ENCODE measurements around the gene BCAS1. TPM values are rescaled to one million over a fixed set of nuclear protein-coding genes. Genes with fewer than 3 reads are reported as not detected.

The BCAS1 gene
- total RNA-seq, 1 experiment from 2014 or later: 0.17 TPM

DNA sequence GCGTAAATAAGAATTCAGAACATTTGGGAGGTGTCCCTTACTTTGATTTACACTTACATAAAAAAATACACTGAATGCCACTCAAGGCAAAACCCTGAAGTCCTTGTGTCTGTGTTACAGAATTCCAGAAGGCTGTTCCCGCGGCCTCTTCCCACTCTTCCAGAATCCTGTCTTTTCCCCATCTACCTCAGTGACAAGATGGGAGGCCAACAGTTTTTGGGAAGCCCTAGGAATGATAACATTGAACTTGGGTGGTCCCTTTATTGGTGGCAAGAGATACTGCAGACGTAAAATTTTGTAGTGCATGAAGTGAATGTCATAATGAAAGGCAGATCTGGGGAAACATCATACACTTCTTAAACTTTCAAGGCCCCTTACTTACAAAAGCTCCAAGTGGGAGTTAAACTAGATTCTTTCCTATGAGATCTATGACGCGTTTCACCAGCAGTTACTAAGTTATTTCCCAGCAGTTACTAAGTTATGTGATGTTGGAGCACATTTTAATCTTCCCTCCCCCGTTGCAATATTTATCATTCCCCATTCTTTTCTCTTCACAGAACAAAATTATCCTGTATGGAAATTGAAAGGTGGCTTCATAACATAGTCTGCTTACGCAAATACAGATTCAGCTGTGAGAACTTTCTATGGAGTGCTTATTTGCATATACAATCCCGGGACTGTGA, 79.5 kb downstream of the BCAS1 start:
- no TSS peak for BruUV-seq (replicated peaks)
- Histone ChIP-seq H3K9me3 (ENCODE audit: control insufficient read depth in 1 of 2, insufficient read depth in 1 of 2, low read depth in 1 of 2, low read length in 2 of 2) (no peaks in the 10 kb centered on the region), H3K27me3 (ENCODE audit: insufficient read depth, low read length) (no peaks in the 10 kb centered on the region), H3K9me2 (ENCODE audit: insufficient read depth) (no peaks in the 10 kb centered on the region), H2AFZ (ENCODE audit: low read depth, low read length, poor library complexity, severe bottlenecking) (no peak overlapping the region), H3K4me2 (ENCODE audit: low read length) (no peak overlapping the region), H3K4me1 (ENCODE audit: control insufficient read depth in 1 of 2, insufficient read depth in 2 of 2, low read length in 2 of 2) (no peaks in the 10 kb centered on the region), H3K27ac (ENCODE audit: low read depth, low read length) (no peak overlapping the region), H3K9ac (ENCODE audit: low read length) (no peak overlapping the region), H3K4me3 (replicated peaks in 1 of 2; ENCODE audit: low read depth in 1 of 2, low read length in 2 of 2) (no peak overlapping the region), H4K20me1 (ENCODE audit: insufficient read depth) (no peaks in the 10 kb centered on the region), H3K36me3 (ENCODE audit: control insufficient read depth in 1 of 2, insufficient read depth in 2 of 2, low read length in 2 of 2) (no peaks in the 10 kb centered on the region), H3K79me2 (ENCODE audit: insufficient read depth, low read length) (no peaks in the 10 kb centered on the region)
- ChIA-PET CTCF (no interaction called here), POLR2A (no interaction called here), RAD21 (ENCODE audit: low non-redundant PET in 1 of 2, low total read pairs in 2 of 2, uncharacterized antibody in 2 of 2, unreplicated experiment in 2 of 2) (no interaction called here)
- intact Hi-C loops (cut with micrococcal nuclease): no loop called here
- DNase-seq (ENCODE audit: low read depth, low spot score) (no peak), ATAC-seq (no peak)
- TF ChIP-seq JUND (IDR thresholded peaks at IDR 0.05) (no peak), RAD21 (IDR thresholded peaks at IDR 0.05; ENCODE audit: low read depth) (no peak), SRF (IDR thresholded peaks at IDR 0.05; ENCODE audit: low read depth) (no peak), ZFX (IDR thresholded peaks at IDR 0.05) (no peak), SP1 (IDR thresholded peaks at IDR 0.05; ENCODE audit: low read depth) (no peak), EZH2 (IDR thresholded peaks at IDR 0.05) (no peak), YY1 (IDR thresholded peaks at IDR 0.05; ENCODE audit: extremely low read depth, insufficient replicate concordance, low read depth, low read length) (no peak), ELF1 (IDR thresholded peaks at IDR 0.05; ENCODE audit: borderline replicate concordance, low read depth) (no peak), CEBPB (IDR thresholded peaks at IDR 0.05; ENCODE audit: low read depth) (no peak), POLR2AphosphoS5 (IDR thresholded peaks at IDR 0.05; ENCODE audit: low read depth, low read length) (no peak), SIN3A (IDR thresholded peaks at IDR 0.05; ENCODE audit: low read depth) (no peak)
- TF ChIP-seq, protein P1, sequence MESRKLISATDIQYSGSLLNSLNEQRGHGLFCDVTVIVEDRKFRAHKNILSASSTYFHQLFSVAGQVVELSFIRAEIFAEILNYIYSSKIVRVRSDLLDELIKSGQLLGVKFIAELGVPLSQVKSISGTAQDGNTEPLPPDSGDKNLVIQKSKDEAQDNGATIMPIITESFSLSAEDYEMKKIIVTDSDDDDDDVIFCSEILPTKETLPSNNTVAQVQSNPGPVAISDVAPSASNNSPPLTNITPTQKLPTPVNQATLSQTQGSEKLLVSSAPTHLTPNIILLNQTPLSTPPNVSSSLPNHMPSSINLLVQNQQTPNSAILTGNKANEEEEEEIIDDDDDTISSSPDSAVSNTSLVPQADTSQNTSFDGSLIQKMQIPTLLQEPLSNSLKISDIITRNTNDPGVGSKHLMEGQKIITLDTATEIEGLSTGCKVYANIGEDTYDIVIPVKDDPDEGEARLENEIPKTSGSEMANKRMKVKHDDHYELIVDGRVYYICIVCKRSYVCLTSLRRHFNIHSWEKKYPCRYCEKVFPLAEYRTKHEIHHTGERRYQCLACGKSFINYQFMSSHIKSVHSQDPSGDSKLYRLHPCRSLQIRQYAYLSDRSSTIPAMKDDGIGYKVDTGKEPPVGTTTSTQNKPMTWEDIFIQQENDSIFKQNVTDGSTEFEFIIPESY (IDR thresholded peaks at IDR 0.05; ENCODE audit: extremely low read depth, insufficient replicate concordance, low read length): no peak
- TF ChIP-seq, protein P2, sequence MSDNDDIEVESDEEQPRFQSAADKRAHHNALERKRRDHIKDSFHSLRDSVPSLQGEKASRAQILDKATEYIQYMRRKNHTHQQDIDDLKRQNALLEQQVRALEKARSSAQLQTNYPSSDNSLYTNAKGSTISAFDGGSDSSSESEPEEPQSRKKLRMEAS (IDR thresholded peaks at IDR 0.05): no peak
- TF ChIP-seq, protein P3, sequence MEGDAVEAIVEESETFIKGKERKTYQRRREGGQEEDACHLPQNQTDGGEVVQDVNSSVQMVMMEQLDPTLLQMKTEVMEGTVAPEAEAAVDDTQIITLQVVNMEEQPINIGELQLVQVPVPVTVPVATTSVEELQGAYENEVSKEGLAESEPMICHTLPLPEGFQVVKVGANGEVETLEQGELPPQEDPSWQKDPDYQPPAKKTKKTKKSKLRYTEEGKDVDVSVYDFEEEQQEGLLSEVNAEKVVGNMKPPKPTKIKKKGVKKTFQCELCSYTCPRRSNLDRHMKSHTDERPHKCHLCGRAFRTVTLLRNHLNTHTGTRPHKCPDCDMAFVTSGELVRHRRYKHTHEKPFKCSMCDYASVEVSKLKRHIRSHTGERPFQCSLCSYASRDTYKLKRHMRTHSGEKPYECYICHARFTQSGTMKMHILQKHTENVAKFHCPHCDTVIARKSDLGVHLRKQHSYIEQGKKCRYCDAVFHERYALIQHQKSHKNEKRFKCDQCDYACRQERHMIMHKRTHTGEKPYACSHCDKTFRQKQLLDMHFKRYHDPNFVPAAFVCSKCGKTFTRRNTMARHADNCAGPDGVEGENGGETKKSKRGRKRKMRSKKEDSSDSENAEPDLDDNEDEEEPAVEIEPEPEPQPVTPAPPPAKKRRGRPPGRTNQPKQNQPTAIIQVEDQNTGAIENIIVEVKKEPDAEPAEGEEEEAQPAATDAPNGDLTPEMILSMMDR (IDR thresholded peaks at IDR 0.05 in 2 of 3, conservative IDR thresholded peaks at IDR 0.05 in 1 of 3; ENCODE audit: borderline replicate concordance in 1 of 3, insufficient read depth in 1 of 3, low read depth in 2 of 3, low read length in 2 of 3): no peak
